CD14-positive monocyte (primary cell): ENCODE data around the gene ESPN. TPM values are rescaled to one million over a fixed set of nuclear protein-coding genes. Genes with fewer than 3 reads are reported as not detected.

Experiments
- DNase-seq, 3 donors: peaks; one replicate each; pipeline ENCODE4 v3.0.0-alpha.2; 2011 to 2022
- H2AFZ ChIP-seq: 2 replicates; pipeline ENCODE4 v1.6.0; 2012; ENCODE audit warnings: mild to moderate bottlenecking, low read depth, low read length, inconsistent platforms; ENCODE audit not compliant: insufficient read depth, poor library complexity, severe bottlenecking
- H3K27ac ChIP-seq, 2 donors: 1 replicate in 1 of 2; 2 replicates in 1 of 2; pipeline ENCODE4 v1.5.1; 2012 to 2013; ENCODE audit warnings: low read length in 2 of 2, control low read depth in 1 of 2, inconsistent platforms in 1 of 2, low read depth in 1 of 2, mild to moderate bottlenecking in 1 of 2
- H3K27me3 ChIP-seq, 2 donors: one replicate each; pipeline versions ENCODE4 v1.6.0 to v1.6.1; 2011 to 2013; ENCODE audit warnings: low read length in 2 of 2; ENCODE audit not compliant: control insufficient read depth in 2 of 2, insufficient read depth in 2 of 2
- H3K36me3 ChIP-seq, 2 donors: replicated peaks in 1 of 2; 1 replicate in 1 of 2; 2 replicates in 1 of 2; pipeline versions ENCODE4 v1.5.1 to v1.6.1; 2012 to 2013; ENCODE audit warnings: low read length in 2 of 2, control low read depth in 1 of 2, inconsistent platforms in 1 of 2, mild to moderate bottlenecking in 1 of 2; ENCODE audit not compliant: insufficient read depth in 2 of 2, control insufficient read depth in 1 of 2
- H3K4me1 ChIP-seq, 2 donors: 1 replicate in 1 of 2; 2 replicates in 1 of 2; pipeline versions ENCODE4 v1.5.1 to v1.6.1; 2012 to 2013; ENCODE audit warnings: low read length in 2 of 2, control low read depth in 1 of 2, inconsistent platforms in 1 of 2, mild to moderate bottlenecking in 1 of 2, moderate library complexity in 1 of 2; ENCODE audit not compliant: insufficient read depth in 2 of 2, control insufficient read depth in 1 of 2
- H3K4me2 ChIP-seq: replicated peaks from 2 replicates; pipeline ENCODE3; 2012; ENCODE audit warnings: low read length, moderate library complexity, mild to moderate bottlenecking; ENCODE audit not compliant: poor library complexity, severe bottlenecking; ENCODE audit errors: extremely low read depth
- H3K4me3 ChIP-seq, 3 experiments: fragments of 200-600 bp in 1 of 3; sonication (generic) in 1 of 3; replicated peaks in 1 of 3; 1 replicate in 2 of 3; 2 replicates in 1 of 3; pipeline ENCODE4 v1.5.1; 2011 to 2013; ENCODE audit warnings: low read length in 3 of 3, mild to moderate bottlenecking in 3 of 3, control low read depth in 2 of 3, low read depth in 2 of 3, inconsistent platforms in 1 of 3, moderate library complexity in 1 of 3
- H3K79me2 ChIP-seq: 2 replicates; pipeline ENCODE4 v1.6.0; 2012; ENCODE audit warnings: mild to moderate bottlenecking, control low read depth, inconsistent platforms, low read length, moderate library complexity; ENCODE audit not compliant: insufficient read depth
- H3K9ac ChIP-seq: 2 replicates; pipeline ENCODE4 v1.6.0; 2017; ENCODE audit warnings: low read length, mild to moderate bottlenecking; ENCODE audit not compliant: insufficient read depth, poor library complexity, severe bottlenecking
- H3K9me3 ChIP-seq, 2 donors: replicated peaks in 1 of 2; 1 replicate in 1 of 2; 2 replicates in 1 of 2; pipeline versions ENCODE4 v1.5.1 to v1.6.1; 2012 to 2013; ENCODE audit warnings: low read length in 2 of 2, control low read depth in 1 of 2; ENCODE audit not compliant: control insufficient read depth in 1 of 2, insufficient read depth in 1 of 2
- H4K20me1 ChIP-seq: 2 replicates; pipeline ENCODE4 v1.6.0; 2012; ENCODE audit warnings: mild to moderate bottlenecking, low read length, control low read depth, moderate library complexity; ENCODE audit not compliant: insufficient read depth
- H3K27ac Mint-ChIP-seq, 7 donors: one replicate each; pipeline ENCODE4 v1.8.0; 2020; ENCODE audit warnings: mild to moderate bottlenecking in 7 of 7, mixed read lengths in 7 of 7, moderate library complexity in 6 of 7, inconsistent platforms in 2 of 7
- H3K27me3 Mint-ChIP-seq, 3 donors: one replicate each; pipeline ENCODE4 v1.8.0; 2021 to 2022; ENCODE audit warnings: low read depth in 3 of 3, mild to moderate bottlenecking in 3 of 3, mixed read lengths in 3 of 3, moderate library complexity in 3 of 3, inconsistent platforms in 1 of 3
- H3K36me3 Mint-ChIP-seq, 2 donors: one replicate each; pipeline ENCODE4 v1.8.0; 2020; ENCODE audit warnings: mixed read lengths in 2 of 2, inconsistent platforms in 1 of 2, mild to moderate bottlenecking in 1 of 2
- H3K4me1 Mint-ChIP-seq: one replicate; pipeline ENCODE4 v1.8.0; 2020; ENCODE audit warnings: mild to moderate bottlenecking, mixed read lengths
- H3K4me3 Mint-ChIP-seq, 2 donors: one replicate each; pipeline ENCODE4 v1.8.0; 2020; ENCODE audit warnings: mild to moderate bottlenecking in 2 of 2, mixed read lengths in 2 of 2, moderate library complexity in 1 of 2
- H3K9me3 Mint-ChIP-seq, 7 donors: one replicate each; pipeline ENCODE4 v1.8.0; 2020 to 2022; ENCODE audit warnings: mixed read lengths in 7 of 7, mild to moderate bottlenecking in 6 of 7, moderate library complexity in 6 of 7, inconsistent platforms in 2 of 7
- CTCF ChIP-seq: fragments of 200-600 bp; IDR thresholded peaks from one replicate; pipeline ENCODE4 v1.8.0; 2022; ENCODE audit warnings: antibody characterized with exemption, mild to moderate bottlenecking
- WGBS: methylation state at CpG from one replicate; pipeline ENCODE4 v1.1.5; 2013; ENCODE audit warnings: missing lambda C conversion rate; ENCODE audit not compliant: insufficient coverage; 5-methylcytosine and 5-hydroxymethylcytosine counted together
- intact Hi-C, 2 donors: fragments of 100-400 bp; cut with micrococcal nuclease; formaldehyde crosslinking; loops; one replicate each; pipeline versions ENCODE4 v1.15.0 to v1.15.1; 2023
- polyA plus RNA-seq, 3 donors: library from polyadenylated mRNA; depleted of rRNA in 1 of 3; unstranded in 2 of 3; stranded (reverse) in 1 of 3; fragments of 300-500 nt in 2 of 3; fragments of >200 nt in 1 of 3; fragmentation: Illumina TruSeq in 2 of 3; gene quantifications; 1 replicate in 2 of 3; 2 replicates in 1 of 3; pipeline ENCODE4 v1.2.3, GENCODE V29; 2012 to 2021

ESPN gene
- polyA plus RNA-seq, 3 donors: not detected

GRCh38 chr1:6424000-6424565 lies 493 bp upstream of the ESPN start:
- intact Hi-C loops: no loop called here
- DNase-seq: no peak
- 12% methylated on average over 34 of the region's 35 CpGs for WGBS
- Histone ChIP-seq H3K9ac (no peak overlapping the region), H3K79me2 (no peaks in the 10 kb centered on the region), H3K4me3 (no peak overlapping the region), H4K20me1 (no peaks in the 10 kb centered on the region), H3K36me3 (no peaks in the 10 kb centered on the region), H3K9me3 (peaks cover 0 to 12% of the 10 kb centered on the region in 2 donors), H3K27ac (no peak overlapping the region), H3K4me1 (peaks cover 0 to 6% of the 10 kb centered on the region in 2 donors), H3K4me2 (no peak overlapping the region), H3K27me3 (peaks cover 29 to 65% of the 10 kb centered on the region in 2 donors), H2AFZ (no peak overlapping the region)
- no peak overlapping the region for H3K27ac Mint-ChIP-seq
- TF ChIP-seq CTCF: peak; percentile 3
- peaks cover 0 to 11% (median 5%) of the 10 kb centered on the region in 7 donors for H3K9me3 Mint-ChIP-seq
- peak overlapping the region in 1 of 2 donors; percentile 87 for H3K4me3 Mint-ChIP-seq
- H3K27me3 Mint-ChIP-seq: peaks cover 66 to 83% (median 71%) of the 10 kb centered on the region in 3 donors
- H3K36me3 Mint-ChIP-seq: no peaks in the 10 kb centered on the region
- H3K4me1 Mint-ChIP-seq: peaks cover 6% of the 10 kb centered on the region

GRCh38 chr1:6425658-6426057 lies 1.1 kb downstream of the ESPN start:
- Mint-ChIP-seq H3K27me3 (peaks cover 61 to 80% (median 63%) of the 10 kb centered on the region in 3 donors), H3K9me3 (peaks cover 0 to 9% (median 5%) of the 10 kb centered on the region in 7 donors), H3K4me3 (peak overlapping the region in 1 of 2 donors; percentile 63), H3K36me3 (no peaks in the 10 kb centered on the region), H3K4me1 (peaks cover 6% of the 10 kb centered on the region), H3K27ac (no peak overlapping the region)
- WGBS: 90% methylated on average over 4 of the region's 6 CpGs
- intact Hi-C loops: no loop called here
- no peak overlapping the region for H3K4me3 ChIP-seq
- no peaks in the 10 kb centered on the region for H3K36me3 ChIP-seq
- no peak for TF ChIP-seq CTCF
- no peak overlapping the region for H3K9ac ChIP-seq
- no peak for DNase-seq
- no peaks in the 10 kb centered on the region for H3K79me2 ChIP-seq
- peaks cover 21 to 57% of the 10 kb centered on the region in 2 donors for H3K27me3 ChIP-seq
- no peak overlapping the region for H3K27ac ChIP-seq
- no peaks in the 10 kb centered on the region for H4K20me1 ChIP-seq
- H3K4me2 ChIP-seq: no peak overlapping the region
- H3K9me3 ChIP-seq: peaks cover 0 to 12% of the 10 kb centered on the region in 2 donors
- peaks cover 0 to 6% of the 10 kb centered on the region in 2 donors for H3K4me1 ChIP-seq
- no peak overlapping the region for H2AFZ ChIP-seq
